Liver (tissue), 3 donors: Measurements from ENCODE around the gene ERVW-1.

Experiments used
- CTCF ChIP-seq: fragments of 150-350 bp; IDR thresholded peaks from 2 replicates; pipeline ENCODE4 v1.5.1; 2017; ENCODE audit warnings: improper control_type of control experiment, low read depth, low read length; ENCODE audit not compliant: missing input control
- JUND ChIP-seq, 2 donors: IDR thresholded peaks; 2 replicates each; pipeline ENCODE4 v1.6.1; 2016; ENCODE audit warnings: antibody characterized with exemption in 2 of 2
- MAX ChIP-seq: IDR thresholded peaks from 2 replicates; pipeline ENCODE4 v1.6.1; 2016; ENCODE audit warnings: antibody characterized with exemption
- REST ChIP-seq: IDR thresholded peaks from 2 replicates; pipeline ENCODE4 v1.6.1; 2016; ENCODE audit warnings: antibody characterized with exemption, mild to moderate bottlenecking
- TAF1 ChIP-seq: conservative IDR thresholded peaks from 2 replicates; pipeline ENCODE4 v1.6.1; 2016; ENCODE audit warnings: antibody characterized with exemption, mild to moderate bottlenecking
- YY1 ChIP-seq: IDR thresholded peaks from 2 replicates; pipeline ENCODE4 v1.6.1; 2016; ENCODE audit warnings: antibody characterized with exemption, mild to moderate bottlenecking
- donor health status: healthy.
- donor health status: healthy.

- no peak for TF ChIP-seq REST
- no peak for TF ChIP-seq JUND (IDR thresholded peaks at IDR 0.05)
- no peak for TF ChIP-seq MAX
- TF ChIP-seq YY1 = no peak
- no peak for TF ChIP-seq CTCF
- no peak for TF ChIP-seq TAF1
These were observed 965 bp upstream of the ERVW-1 start for GRCh38 chr7:92478711-92479110.
